Measurements from ENCODE around the gene ARF3.

- TF ChIP-seq POLR2A (IDR thresholded peaks at IDR 0.05; ENCODE audit: low read depth, low read length) (no peak), CTCF (IDR thresholded peaks at IDR 0.05; ENCODE audit: extremely low read depth in 1 of 2, insufficient read depth in 1 of 2, low read depth in 1 of 2, low read length in 2 of 2) (no peak), MAX (IDR thresholded peaks at IDR 0.05; ENCODE audit: insufficient read depth, insufficient read length) (no peak), POLR2AphosphoS5 (IDR thresholded peaks at IDR 0.05; ENCODE audit: insufficient read depth, low read depth, low read length) (no peak), EZH2 (IDR thresholded peaks at IDR 0.05; ENCODE audit: borderline replicate concordance, low read depth, low read length, severe bottlenecking) (peak; percentile 48), JUN (IDR thresholded peaks at IDR 0.05; ENCODE audit: borderline replicate concordance, insufficient read depth, insufficient read length, low read depth) (no peak), FOS (IDR thresholded peaks at IDR 0.05; ENCODE audit: borderline replicate concordance, insufficient read depth, low read length) (no peak), MYC (IDR thresholded peaks at IDR 0.05; ENCODE audit: low read depth, low read length) (no peak)
Observed at GRCh38 chr12:48994224-48995085, 37.2 kb upstream of the ARF3 start.

Data from endothelial cell of umbilical vein (primary cell).